ENCODE results near the gene EXOC6B. TPM values are rescaled to one million over a fixed set of nuclear protein-coding genes. Genes with fewer than 3 reads are reported as not detected.

Gene EXOC6B
- total and polyA plus RNA-seq, 9 of the 15 experiments (the other 6 are each of a cell fraction or from before 2014, with no cell fraction given), result 0.28 to 4.2 (median 2.0) TPM

DNA sequence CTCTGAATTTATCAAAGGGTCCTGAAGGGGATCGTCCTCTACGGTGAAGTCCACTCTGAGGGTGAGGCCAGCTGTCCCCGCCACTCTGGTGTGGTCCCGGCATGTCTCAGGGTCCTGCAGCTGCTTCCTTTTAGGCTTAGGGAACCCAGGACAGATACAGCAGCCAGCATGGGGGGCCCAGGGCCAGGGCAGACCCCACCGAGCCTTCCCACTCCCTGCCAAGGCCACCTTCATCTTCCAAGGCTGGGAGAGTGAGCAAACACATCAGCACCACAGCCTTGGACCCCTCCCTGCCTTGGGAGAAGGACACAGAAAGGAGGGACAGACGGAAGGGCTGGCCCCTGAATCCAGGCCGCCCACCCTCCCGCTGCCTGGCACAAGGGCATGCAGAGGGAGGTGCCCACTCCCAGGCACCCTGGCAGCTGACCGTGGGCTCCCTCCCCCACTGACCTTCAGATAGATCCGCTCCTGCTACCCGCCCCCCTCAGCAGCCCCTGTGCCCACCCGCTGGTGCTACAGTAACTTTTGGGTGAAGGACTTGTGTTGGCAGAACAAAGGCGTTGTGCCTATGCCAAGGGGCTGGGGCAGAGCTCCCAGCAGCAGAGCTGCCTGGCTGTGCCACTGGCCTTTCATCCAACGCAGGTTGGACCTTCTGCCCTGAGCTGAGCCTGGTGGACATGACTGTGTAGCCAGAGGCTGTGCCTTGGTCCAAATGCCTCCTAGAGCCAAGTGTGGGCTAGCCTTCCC, 685.8 kb downstream of the EXOC6B start:
- no peaks in the 10 kb centered on the region for H3K79me2 ChIP-seq (ENCODE audit: control insufficient read depth, insufficient read depth, low read length)
- FAIRE-seq (no peak), DNase-seq (ENCODE audit: extremely low read depth in 1 of 4, low spot score in 3 of 4) (no peak), ATAC-seq (no peak)
- intact Hi-C loops (cut with micrococcal nuclease) (loop anchor here (5.0 kb wide), 1 partner anchor 593 kb away; no protein-coding TSS in a partner anchor), in situ Hi-C loops (cut with MboI) (no loop called here)
- no peak overlapping the region for H3K4me3 ChIP-seq
- ChIA-PET CTCF (ENCODE audit: low intra/inter-chr PET ratio) (no interaction called here), POLR2A (no interaction called here)
- TF ChIP-seq, protein P1, sequence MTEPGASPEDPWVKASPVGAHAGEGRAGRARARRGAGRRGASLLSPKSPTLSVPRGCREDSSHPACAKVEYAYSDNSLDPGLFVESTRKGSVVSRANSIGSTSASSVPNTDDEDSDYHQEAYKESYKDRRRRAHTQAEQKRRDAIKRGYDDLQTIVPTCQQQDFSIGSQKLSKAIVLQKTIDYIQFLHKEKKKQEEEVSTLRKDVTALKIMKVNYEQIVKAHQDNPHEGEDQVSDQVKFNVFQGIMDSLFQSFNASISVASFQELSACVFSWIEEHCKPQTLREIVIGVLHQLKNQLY (CRISPR knock-in tag; conservative IDR thresholded peaks at IDR 0.05), result no peak
- TF ChIP-seq NR2C1 (IDR thresholded peaks at IDR 0.05), result no peak
- TF ChIP-seq NR2C1 (tag; IDR thresholded peaks at IDR 0.05), result no peak
- TF ChIP-seq SREBF2 (CRISPR knock-in tag; IDR thresholded peaks at IDR 0.05), result no peak
- TF ChIP-seq, protein P2, sequence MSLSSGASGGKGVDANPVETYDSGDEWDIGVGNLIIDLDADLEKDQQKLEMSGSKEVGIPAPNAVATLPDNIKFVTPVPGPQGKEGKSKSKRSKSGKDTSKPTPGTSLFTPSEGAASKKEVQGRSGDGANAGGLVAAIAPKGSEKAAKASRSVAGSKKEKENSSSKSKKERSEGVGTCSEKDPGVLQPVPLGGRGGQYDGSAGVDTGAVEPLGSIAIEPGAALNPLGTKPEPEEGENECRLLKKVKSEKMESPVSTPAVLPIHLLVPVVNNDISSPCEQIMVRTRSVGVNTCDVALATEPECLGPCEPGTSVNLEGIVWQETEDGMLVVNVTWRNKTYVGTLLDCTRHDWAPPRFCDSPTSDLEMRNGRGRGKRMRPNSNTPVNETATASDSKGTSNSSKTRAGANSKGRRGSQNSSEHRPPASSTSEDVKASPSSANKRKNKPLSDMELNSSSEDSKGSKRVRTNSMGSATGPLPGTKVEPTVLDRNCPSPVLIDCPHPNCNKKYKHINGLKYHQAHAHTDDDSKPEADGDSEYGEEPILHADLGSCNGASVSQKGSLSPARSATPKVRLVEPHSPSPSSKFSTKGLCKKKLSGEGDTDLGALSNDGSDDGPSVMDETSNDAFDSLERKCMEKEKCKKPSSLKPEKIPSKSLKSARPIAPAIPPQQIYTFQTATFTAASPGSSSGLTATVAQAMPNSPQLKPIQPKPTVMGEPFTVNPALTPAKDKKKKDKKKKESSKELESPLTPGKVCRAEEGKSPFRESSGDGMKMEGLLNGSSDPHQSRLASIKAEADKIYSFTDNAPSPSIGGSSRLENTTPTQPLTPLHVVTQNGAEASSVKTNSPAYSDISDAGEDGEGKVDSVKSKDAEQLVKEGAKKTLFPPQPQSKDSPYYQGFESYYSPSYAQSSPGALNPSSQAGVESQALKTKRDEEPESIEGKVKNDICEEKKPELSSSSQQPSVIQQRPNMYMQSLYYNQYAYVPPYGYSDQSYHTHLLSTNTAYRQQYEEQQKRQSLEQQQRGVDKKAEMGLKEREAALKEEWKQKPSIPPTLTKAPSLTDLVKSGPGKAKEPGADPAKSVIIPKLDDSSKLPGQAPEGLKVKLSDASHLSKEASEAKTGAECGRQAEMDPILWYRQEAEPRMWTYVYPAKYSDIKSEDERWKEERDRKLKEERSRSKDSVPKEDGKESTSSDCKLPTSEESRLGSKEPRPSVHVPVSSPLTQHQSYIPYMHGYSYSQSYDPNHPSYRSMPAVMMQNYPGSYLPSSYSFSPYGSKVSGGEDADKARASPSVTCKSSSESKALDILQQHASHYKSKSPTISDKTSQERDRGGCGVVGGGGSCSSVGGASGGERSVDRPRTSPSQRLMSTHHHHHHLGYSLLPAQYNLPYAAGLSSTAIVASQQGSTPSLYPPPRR (CRISPR knock-in tag; IDR thresholded peaks at IDR 0.05; ENCODE audit: borderline replicate concordance), result no peak
- no peak for TF ChIP-seq ZNF140 (CRISPR knock-in tag; IDR thresholded peaks at IDR 0.05)
- TF ChIP-seq SNIP1 (IDR thresholded peaks at IDR 0.05; ENCODE audit: low read depth), result no peak
- no peak for TF ChIP-seq MYC (IDR thresholded peaks at IDR 0.05; ENCODE audit: low read depth, low read length)
- TF ChIP-seq MYC (CRISPR knock-in tag; IDR thresholded peaks at IDR 0.05; ENCODE audit: borderline replicate concordance, low read depth), result no peak
- no peak for TF ChIP-seq E2F3 (CRISPR knock-in tag; IDR thresholded peaks at IDR 0.05)
- no peaks in the 10 kb centered on the region for H3K36me3 ChIP-seq (ENCODE audit: control insufficient read depth, insufficient read depth, low read length)
- H3K4me2 ChIP-seq (ENCODE audit: insufficient read depth, low read length), result no peak overlapping the region
- no peaks in the 10 kb centered on the region for H3K9me3 ChIP-seq (replicated peaks; ENCODE audit: control insufficient read depth, insufficient read depth, low read depth, low read length)
- BruUV-seq (replicated peaks), result no TSS peak
- H2AFZ ChIP-seq (ENCODE audit: low read depth, low read length), result no peak overlapping the region
- H3K4me1 ChIP-seq (replicated peaks in 1 of 2; ENCODE audit: control insufficient read depth in 2 of 2, insufficient read depth in 2 of 2, low read length in 2 of 2), result peaks cover 0 to 23% of the 10 kb centered on the region in 2 experiments; a peak in 2 of 5 replicates
- H3K9me1 ChIP-seq (ENCODE audit: control insufficient read depth, insufficient read depth, low read length), result peaks cover 5% of the 10 kb centered on the region
- H4K20me1 ChIP-seq (replicated peaks; ENCODE audit: control insufficient read depth, insufficient read depth, low read length), result no peaks in the 10 kb centered on the region
- WGBS (ENCODE audit: insufficient coverage, low coverage, missing lambda C conversion rate), result 0% methylated on average over 13 of the region's 14 CpGs
- H3K27ac ChIP-seq (ENCODE audit: extremely low read depth, low read depth, low read length), result no peak overlapping the region
- H3K9ac ChIP-seq (ENCODE audit: insufficient read depth in 1 of 2, low read depth in 2 of 2, low read length in 2 of 2), result no peak overlapping the region
- peaks cover 0 to 25% of the 10 kb centered on the region in 2 experiments; a peak in 2 of 5 replicates for H3K27me3 ChIP-seq (ENCODE audit: control insufficient read depth in 2 of 2, insufficient read depth in 2 of 2, low read length in 2 of 2)

Measured in K562 (cell line).